ENCODE measurements around the gene BPHL.
"Not testable (repeated sequence)": the region's sequence is repeated elsewhere in the genome, so short reads cannot be mapped to it uniquely, and the experiment has no call there.

GRCh38 chr6:3155416-3155815 is 36.9 kb downstream of the BPHL start:
- TF ChIP-seq CTCF, POLR2AphosphoS5 (IDR thresholded peaks at IDR 0.05): not testable (repeated sequence)

All from sigmoid colon (tissue), 4 donors.